GM10266 (cell line): ENCODE results near the gene ZNF808.
A peak's percentile ranks its signal among the peaks of the same experiment; 100 is the strongest.
"Not testable (repeated sequence)": the region's sequence is repeated elsewhere in the genome, so short reads cannot be mapped to it uniquely, and the experiment has no call there.

ENCODE experiments used
- DNase-seq: peaks from one replicate; pipeline ENCODE4 v3.0.0; 2012; ENCODE audit errors: extremely low spot score
- CTCF ChIP-seq: IDR thresholded peaks from 2 replicates; pipeline ENCODE4 v1.5.1; 2012; ENCODE audit warnings: mild to moderate bottlenecking, low read depth; ENCODE audit not compliant: control insufficient read depth, insufficient read depth; ENCODE audit errors: missing control alignments

ZNF808 gene

GRCh38 chr19:52542984-52543664 lies 15.7 kb downstream of the ZNF808 start:
- TF ChIP-seq CTCF, result no peak
- DNase-seq, result peak; percentile 13

GRCh38 chr19:52554216-52554971 lies 26.9 kb downstream of the ZNF808 start:
- TF ChIP-seq CTCF, result no peak
- DNase-seq, result no peak

GRCh38 chr19:52557231-52557995 lies 29.9 kb downstream of the ZNF808 start:
- no peak for DNase-seq
- TF ChIP-seq CTCF, result no peak

GRCh38 chr19:52558732-52559445 lies 31.4 kb downstream of the ZNF808 start:
- DNase-seq, result not testable (repeated sequence)

- DNase-seq, result not testable (repeated sequence)
Measured at GRCh38 chr19:52561611-52562010, 34.1 kb downstream of the ZNF808 start.

- TF ChIP-seq CTCF, result no peak
- DNase-seq, result no peak
Measured at GRCh38 chr19:52566121-52566520, 38.7 kb downstream of the ZNF808 start.

GRCh38 chr19:52566588-52566987 lies 39.1 kb downstream of the ZNF808 start:
- TF ChIP-seq CTCF, result no peak
- no peak for DNase-seq
